ENCODE measurements around the gene GARNL3. TPM values are rescaled to one million over a fixed set of nuclear protein-coding genes. Genes with fewer than 3 reads are reported as not detected.

GARNL3 gene
- total and polyA plus RNA-seq, 2 donors (not counting 3 experiments of a cell fraction or from before 2014, with no cell fraction given): 1.4 to 8.3 TPM

DNA sequence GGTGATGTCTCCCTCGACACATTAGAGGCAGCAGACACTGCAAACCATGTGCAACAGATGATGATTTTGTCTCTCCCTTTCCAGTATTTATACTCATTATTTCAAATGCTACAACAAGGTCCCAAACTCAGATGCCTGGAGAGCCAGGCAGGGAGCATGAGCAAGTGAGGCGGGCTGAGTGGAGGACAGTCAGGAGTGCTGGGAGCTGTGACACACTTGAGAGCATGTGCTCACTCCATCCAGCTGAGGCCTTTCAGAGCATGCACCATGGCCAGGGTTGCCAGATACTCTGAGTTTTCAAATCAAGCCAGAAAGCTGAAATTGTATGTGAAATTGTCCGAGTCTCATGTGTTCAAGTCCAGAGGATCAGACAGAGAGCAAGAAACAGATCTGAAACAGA lies 76.6 kb downstream of the GARNL3 start:
- POLR2A ChIA-PET: no interaction called here
- no peak overlapping the region for H3K27ac ChIP-seq (ENCODE audit: insufficient read depth, low read depth, low read length)
- DNase-seq (ENCODE audit: low read depth, low spot score): no peak
- H3K4me3 ChIP-seq (replicated peaks in 1 of 3; ENCODE audit: insufficient read depth in 1 of 3, low read depth in 1 of 3, low read length in 3 of 3): no peak overlapping the region
- H3K36me3 ChIP-seq (ENCODE audit: control insufficient read depth in 2 of 2, extremely low read depth in 1 of 2, insufficient read depth in 2 of 2, low read length in 2 of 2): no peaks in the 10 kb centered on the region
- intact Hi-C loops (cut with micrococcal nuclease) (no loop called here), dilution Hi-C loops (cut with MboI; ENCODE audit: extremely low pct_ligation_motif_present, low sequenced_read_pairs) (no loop called here)
- H3K9ac ChIP-seq (replicated peaks; ENCODE audit: extremely low read depth, insufficient read depth, low read length): no peak overlapping the region
- BruUV-seq (replicated peaks): no TSS peak
- no peak for FAIRE-seq
- peaks cover 33% of the 10 kb centered on the region for H3K4me1 ChIP-seq (ENCODE audit: control insufficient read depth, extremely low read depth, insufficient read depth, low read length)
- H3K27me3 ChIP-seq (ENCODE audit: control insufficient read depth in 2 of 2, insufficient read depth in 2 of 2, low read length in 2 of 2): no peaks in the 10 kb centered on the region
- H2AFZ ChIP-seq (ENCODE audit: low read depth, low read length): no peak overlapping the region
- H3K4me2 ChIP-seq (ENCODE audit: insufficient read depth, low read length): no peak overlapping the region
- no peaks in the 10 kb centered on the region for H3K79me2 ChIP-seq (ENCODE audit: control insufficient read depth, insufficient read depth, low read length)
- H3K9me3 ChIP-seq (replicated peaks; ENCODE audit: control insufficient read depth, insufficient read depth, low read length): no peaks in the 10 kb centered on the region
- CTCF ChIA-PET: interaction anchor here (1.2 kb wide), 1 partner anchor 29 kb away, joined by 5 read pairs; no protein-coding TSS in a partner anchor
- no peak for TF ChIP-seq EZH2 (IDR thresholded peaks at IDR 0.05; ENCODE audit: borderline replicate concordance, low read depth, low read length, severe bottlenecking)
- no peak for TF ChIP-seq POLR2A (IDR thresholded peaks at IDR 0.05; ENCODE audit: low read depth, low read length)
- TF ChIP-seq POLR2AphosphoS5 (IDR thresholded peaks at IDR 0.05; ENCODE audit: insufficient read depth, low read depth, low read length): no peak
- TF ChIP-seq JUN (IDR thresholded peaks at IDR 0.05; ENCODE audit: borderline replicate concordance, insufficient read depth, insufficient read length, low read depth): no peak
- no peaks in the 10 kb centered on the region for H4K20me1 ChIP-seq (replicated peaks; ENCODE audit: control insufficient read depth, extremely low read depth, insufficient read depth, low read length)
- no peaks in the 10 kb centered on the region for H3K9me1 ChIP-seq (replicated peaks; ENCODE audit: control insufficient read depth, extremely low read depth, insufficient read depth, low read length)

DNA sequence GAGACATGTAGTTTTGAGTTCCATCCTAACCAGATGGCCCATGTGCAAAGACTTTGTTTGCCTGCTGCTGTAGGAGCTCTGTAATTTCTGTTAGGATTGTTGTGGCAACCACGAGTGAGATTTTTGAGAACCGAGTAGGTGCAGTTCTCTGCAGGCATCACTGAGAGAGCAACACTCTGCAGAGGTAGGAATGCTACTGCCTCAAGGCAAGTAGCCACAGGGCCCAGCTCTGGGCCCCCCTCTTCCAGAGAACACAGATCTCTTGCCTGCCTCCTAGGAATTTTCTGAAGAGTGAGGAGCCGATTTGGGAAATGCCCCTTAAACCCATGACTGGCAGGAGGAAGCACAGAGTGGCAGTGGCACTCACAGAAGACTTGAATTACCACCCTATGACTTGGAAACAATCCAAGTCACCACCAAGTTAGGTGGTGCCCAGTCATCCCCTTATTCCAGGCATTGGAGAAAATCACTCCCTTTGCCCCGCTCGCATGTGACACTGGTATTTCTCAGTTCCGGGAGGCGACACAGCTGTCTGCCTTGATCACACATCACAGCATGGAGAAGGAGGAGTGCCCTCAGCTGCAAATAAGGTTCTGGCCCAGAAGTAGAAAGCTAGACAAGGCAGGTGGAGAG lies 79.9 kb downstream of the GARNL3 start:
- H4K20me1 ChIP-seq (replicated peaks; ENCODE audit: control insufficient read depth, extremely low read depth, insufficient read depth, low read length): no peaks in the 10 kb centered on the region
- H3K4me3 ChIP-seq (replicated peaks in 1 of 3; ENCODE audit: insufficient read depth in 1 of 3, low read depth in 1 of 3, low read length in 3 of 3): no peak overlapping the region
- ChIA-PET CTCF (interaction anchor here (1.0 to 3.5 kb wide), 5 partner anchors 25 to 404 kb away, joined by 7 to 32 read pairs (median 20); no protein-coding TSS in a partner anchor), POLR2A (interaction anchor here (0.7 kb wide), 1 partner anchor 205 kb away, joined by 5 read pairs; no protein-coding TSS in a partner anchor)
- H3K9me3 ChIP-seq (replicated peaks; ENCODE audit: control insufficient read depth, insufficient read depth, low read length): no peaks in the 10 kb centered on the region
- H3K36me3 ChIP-seq (ENCODE audit: control insufficient read depth in 2 of 2, extremely low read depth in 1 of 2, insufficient read depth in 2 of 2, low read length in 2 of 2): no peaks in the 10 kb centered on the region
- DNase-seq (ENCODE audit: low read depth, low spot score): no peak
- H2AFZ ChIP-seq (ENCODE audit: low read depth, low read length): no peak overlapping the region
- H3K4me1 ChIP-seq (ENCODE audit: control insufficient read depth, extremely low read depth, insufficient read depth, low read length): peaks cover 11% of the 10 kb centered on the region
- H3K27ac ChIP-seq (ENCODE audit: insufficient read depth, low read depth, low read length): no peak overlapping the region
- intact Hi-C loops (cut with micrococcal nuclease) (no loop called here), dilution Hi-C loops (cut with MboI; ENCODE audit: extremely low pct_ligation_motif_present, low sequenced_read_pairs) (no loop called here)
- FAIRE-seq: no peak
- H3K9ac ChIP-seq (replicated peaks; ENCODE audit: extremely low read depth, insufficient read depth, low read length): no peak overlapping the region
- H3K79me2 ChIP-seq (ENCODE audit: control insufficient read depth, insufficient read depth, low read length): no peaks in the 10 kb centered on the region
- H3K4me2 ChIP-seq (ENCODE audit: insufficient read depth, low read length): no peak overlapping the region
- BruUV-seq (replicated peaks): no TSS peak
- no peaks in the 10 kb centered on the region for H3K27me3 ChIP-seq (ENCODE audit: control insufficient read depth in 2 of 2, insufficient read depth in 2 of 2, low read length in 2 of 2)
- H3K9me1 ChIP-seq (replicated peaks; ENCODE audit: control insufficient read depth, extremely low read depth, insufficient read depth, low read length): no peaks in the 10 kb centered on the region
- TF ChIP-seq FOS (IDR thresholded peaks at IDR 0.05; ENCODE audit: borderline replicate concordance, insufficient read depth, low read length) (no peak), JUN (IDR thresholded peaks at IDR 0.05; ENCODE audit: borderline replicate concordance, insufficient read depth, insufficient read length, low read depth) (no peak), POLR2AphosphoS5 (IDR thresholded peaks at IDR 0.05; ENCODE audit: insufficient read depth, low read depth, low read length) (no peak), POLR2A (IDR thresholded peaks at IDR 0.05; ENCODE audit: low read depth, low read length) (no peak), MYC (IDR thresholded peaks at IDR 0.05; ENCODE audit: low read depth, low read length) (no peak), GATA2 (IDR thresholded peaks at IDR 0.05; ENCODE audit: insufficient read depth, insufficient read length, low read depth, low read length) (no peak), EZH2 (IDR thresholded peaks at IDR 0.05; ENCODE audit: borderline replicate concordance, low read depth, low read length, severe bottlenecking) (no peak)
- TF ChIP-seq, protein P1, sequence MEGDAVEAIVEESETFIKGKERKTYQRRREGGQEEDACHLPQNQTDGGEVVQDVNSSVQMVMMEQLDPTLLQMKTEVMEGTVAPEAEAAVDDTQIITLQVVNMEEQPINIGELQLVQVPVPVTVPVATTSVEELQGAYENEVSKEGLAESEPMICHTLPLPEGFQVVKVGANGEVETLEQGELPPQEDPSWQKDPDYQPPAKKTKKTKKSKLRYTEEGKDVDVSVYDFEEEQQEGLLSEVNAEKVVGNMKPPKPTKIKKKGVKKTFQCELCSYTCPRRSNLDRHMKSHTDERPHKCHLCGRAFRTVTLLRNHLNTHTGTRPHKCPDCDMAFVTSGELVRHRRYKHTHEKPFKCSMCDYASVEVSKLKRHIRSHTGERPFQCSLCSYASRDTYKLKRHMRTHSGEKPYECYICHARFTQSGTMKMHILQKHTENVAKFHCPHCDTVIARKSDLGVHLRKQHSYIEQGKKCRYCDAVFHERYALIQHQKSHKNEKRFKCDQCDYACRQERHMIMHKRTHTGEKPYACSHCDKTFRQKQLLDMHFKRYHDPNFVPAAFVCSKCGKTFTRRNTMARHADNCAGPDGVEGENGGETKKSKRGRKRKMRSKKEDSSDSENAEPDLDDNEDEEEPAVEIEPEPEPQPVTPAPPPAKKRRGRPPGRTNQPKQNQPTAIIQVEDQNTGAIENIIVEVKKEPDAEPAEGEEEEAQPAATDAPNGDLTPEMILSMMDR (IDR thresholded peaks at IDR 0.05; ENCODE audit: extremely low read depth in 1 of 2, insufficient read depth in 1 of 2, low read depth in 1 of 2, low read length in 2 of 2): no peak
- TF ChIP-seq, protein P2, sequence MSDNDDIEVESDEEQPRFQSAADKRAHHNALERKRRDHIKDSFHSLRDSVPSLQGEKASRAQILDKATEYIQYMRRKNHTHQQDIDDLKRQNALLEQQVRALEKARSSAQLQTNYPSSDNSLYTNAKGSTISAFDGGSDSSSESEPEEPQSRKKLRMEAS (IDR thresholded peaks at IDR 0.05; ENCODE audit: insufficient read depth, insufficient read length): no peak
